SU-DHL-6 (cell line): Measurements from ENCODE around the gene SLC5A5.

Source experiments
- H2AFZ ChIP-seq: fragments of 200-600 bp; sonication (generic); 2 replicates; pipeline ENCODE4 v1.6.1; 2014; ENCODE audit warnings: low read depth, mild to moderate bottlenecking, moderate library complexity, mixed read lengths, antibody characterized with exemption, low read length; ENCODE audit not compliant: severe bottlenecking
- H3F3A ChIP-seq: fragments of 200-600 bp; shearing (Covaris generic); 2 replicates; pipeline ENCODE4 v1.6.0; 2016; ENCODE audit warnings: antibody characterized with exemption, mild to moderate bottlenecking; ENCODE audit not compliant: insufficient read depth
- H3K27ac ChIP-seq: fragments of 200-600 bp; sonication (generic); 2 replicates; pipeline ENCODE4 v1.5.1; 2016; ENCODE audit warnings: low read depth, mild to moderate bottlenecking, low read length, moderate library complexity, mixed read lengths
- H3K27me3 ChIP-seq: fragments of 200-600 bp; sonication (generic), shearing (Covaris generic); 2 replicates; pipeline ENCODE4 v1.6.0; 2014; ENCODE audit warnings: mild to moderate bottlenecking, low read length
- H3K36me3 ChIP-seq: fragments of 200-600 bp; sonication (generic); 2 replicates; pipeline ENCODE4 v1.6.1; 2014; ENCODE audit warnings: mild to moderate bottlenecking, low read length, mixed read lengths
- H3K4me2 ChIP-seq: fragments of 300-600, 200-600 bp; shearing (Covaris generic), sonication (generic); 2 replicates; pipeline ENCODE4 v1.6.0; 2014; ENCODE audit warnings: low read length, low read depth, mild to moderate bottlenecking; ENCODE audit not compliant: poor library complexity, severe bottlenecking
- H3K4me3 ChIP-seq: fragments of 200-600 bp; sonication (generic); 2 replicates; pipeline ENCODE4 v1.5.1; 2014; ENCODE audit warnings: antibody characterized with exemption, low read length, mild to moderate bottlenecking, mixed read lengths; ENCODE audit not compliant: insufficient read depth, poor library complexity, severe bottlenecking
- H3K79me2 ChIP-seq: fragments of 200-600 bp; sonication (generic); 2 replicates; pipeline ENCODE4 v1.6.1; 2014; ENCODE audit warnings: mild to moderate bottlenecking, low read length, moderate library complexity; ENCODE audit not compliant: insufficient read depth
- H3K9ac ChIP-seq: fragments of 200-600 bp; sonication (generic); 2 replicates; pipeline ENCODE4 v1.7.0; 2014; ENCODE audit warnings: mild to moderate bottlenecking, low read length
- H3K9me2 ChIP-seq: fragments of 200-600 bp; sonication (generic); replicated peaks from 2 replicates; pipeline ENCODE4 v1.6.1; 2014; ENCODE audit warnings: low read length; ENCODE audit not compliant: insufficient read depth
- H3K9me3 ChIP-seq: fragments of 200-600 bp; sonication (generic); 2 replicates; pipeline ENCODE4 v1.6.1; 2014; ENCODE audit warnings: low read length, mixed read lengths; ENCODE audit not compliant: insufficient read depth
- H4K20me1 ChIP-seq: fragments of 200-600 bp; sonication (generic); 2 replicates; pipeline ENCODE4 v1.6.1; 2014; ENCODE audit warnings: low read depth, mild to moderate bottlenecking, antibody characterized with exemption, low read length, moderate library complexity, mixed read lengths
- CTCF ChIP-seq: fragments of 200-600 bp; sonication (generic); IDR thresholded peaks from one replicate; pipeline ENCODE4 v1.5.1; 2017; ENCODE audit warnings: antibody characterized with exemption, mild to moderate bottlenecking, low read length, moderate library complexity; ENCODE audit not compliant: insufficient read depth, poor library complexity, severe bottlenecking
- EZH2phosphoT487 ChIP-seq: fragments of 200-600 bp; sonication (generic), shearing (Covaris generic); conservative IDR thresholded peaks from 2 replicates; pipeline ENCODE4 v1.6.1; 2018; ENCODE audit warnings: mild to moderate bottlenecking, antibody characterized with exemption, low read length, moderate library complexity, mixed read lengths

SLC5A5 gene

GRCh38 chr19:17860993-17861360, 10.8 kb upstream of the SLC5A5 start:
- H4K20me1 ChIP-seq = peaks cover 5% of the 10 kb centered on the region; the same call in 1 of the 2 replicates
- H3K27ac ChIP-seq = peak overlapping the region; percentile 45
- peaks cover 51% of the 10 kb centered on the region for H3F3A ChIP-seq

GRCh38 chr19:17861542-17862402, 10.0 kb upstream of the SLC5A5 start:
- Histone ChIP-seq H3K36me3 (peaks cover 23% of the 10 kb centered on the region), H3K79me2 (peaks cover 23% of the 10 kb centered on the region), H3K9ac (peak overlapping the region; percentile 85), H3K27me3 (no peaks in the 10 kb centered on the region), H3F3A (peaks cover 51% of the 10 kb centered on the region), H2AFZ (no peak overlapping the region), H3K9me3 (no peaks in the 10 kb centered on the region), H3K27ac (peak overlapping the region; percentile 37), H3K4me2 (peak overlapping the region; percentile 88), H4K20me1 (peaks cover 5% of the 10 kb centered on the region; the same call in 1 of the 2 replicates), H3K9me2 (no peaks in the 10 kb centered on the region), H3K4me3 (peak overlapping the region; percentile 90)
- TF ChIP-seq EZH2phosphoT487 (no peak), CTCF (no peak)

More at GRCh38 chr19:17860993-17861360, 10.8 kb upstream of the SLC5A5 start:
- H3K4me2 ChIP-seq = peak overlapping the region; percentile 88
- H2AFZ ChIP-seq = no peak overlapping the region
- H3K9me3 ChIP-seq = no peaks in the 10 kb centered on the region
- peaks cover 23% of the 10 kb centered on the region for H3K79me2 ChIP-seq
- H3K9ac ChIP-seq = peak overlapping the region; percentile 85
- no peaks in the 10 kb centered on the region for H3K27me3 ChIP-seq
- peak overlapping the region; percentile 90 for H3K4me3 ChIP-seq
- peaks cover 23% of the 10 kb centered on the region for H3K36me3 ChIP-seq
- TF ChIP-seq CTCF (no peak), EZH2phosphoT487 (no peak)
- no peaks in the 10 kb centered on the region for H3K9me2 ChIP-seq

- Histone ChIP-seq H3K9me3 (no peaks in the 10 kb centered on the region), H3K9ac (no peak overlapping the region), H3K4me2 (peak overlapping the region; percentile 88), H3K36me3 (peaks cover 23% of the 10 kb centered on the region), H3K4me3 (no peak overlapping the region), H3K9me2 (no peaks in the 10 kb centered on the region), H4K20me1 (peaks cover 5% of the 10 kb centered on the region; the same call in 1 of the 2 replicates), H3F3A (peaks cover 51% of the 10 kb centered on the region), H3K27me3 (no peaks in the 10 kb centered on the region), H3K79me2 (peaks cover 23% of the 10 kb centered on the region), H2AFZ (no peak overlapping the region), H3K27ac (peak overlapping the region; percentile 37; the same call in 1 of the 2 replicates)
- TF ChIP-seq CTCF = no peak
Measured at GRCh38 chr19:17862711-17863519, 8.8 kb upstream of the SLC5A5 start.
